Parathyroid adenoma (tissue), 2 donors: Measurements from ENCODE around the gene KRTAP2-1.
"Not testable (repeated sequence)": the region's sequence is repeated elsewhere in the genome, so short reads cannot be mapped to it uniquely, and the experiment has no call there.

Source experiments
- H2AFZ ChIP-seq: fragments of 300-600 bp; sonication (generic); one replicate; pipeline ENCODE4 v1.7.0; 2017; ENCODE audit warnings: antibody characterized with exemption, mild to moderate bottlenecking
- H3K27ac ChIP-seq: fragments of 300-600 bp; sonication (generic); one replicate; pipeline ENCODE4 v1.7.0; 2017
- H3K27me3 ChIP-seq: fragments of 300-600 bp; sonication (generic); one replicate; pipeline ENCODE4 v1.7.0; 2017; ENCODE audit warnings: low read length; ENCODE audit not compliant: control insufficient read depth, insufficient read depth
- H3K36me3 ChIP-seq: fragments of 300-600 bp; sonication (generic); one replicate; pipeline ENCODE4 v1.7.0; 2017; ENCODE audit warnings: low read length; ENCODE audit not compliant: control insufficient read depth, insufficient read depth
- H3K4me1 ChIP-seq: fragments of 300-600 bp; sonication (generic); one replicate; pipeline ENCODE4 v1.7.0; 2017; ENCODE audit warnings: control low read depth
- H3K4me2 ChIP-seq: fragments of 300-600 bp; sonication (generic); one replicate; pipeline ENCODE4 v1.7.0; 2017; ENCODE audit warnings: low read length
- H3K4me3 ChIP-seq: fragments of 300-600 bp; sonication (generic); one replicate; pipeline ENCODE4 v1.7.0; 2017; ENCODE audit warnings: low read depth, low read length
- H3K79me2 ChIP-seq: fragments of 300-600 bp; sonication (generic); one replicate; pipeline ENCODE4 v1.7.0; 2017; ENCODE audit warnings: control low read depth
- H3K9ac ChIP-seq: fragments of 300-600 bp; sonication (generic); one replicate; pipeline ENCODE4 v1.7.0; 2017; ENCODE audit warnings: mild to moderate bottlenecking
- H3K9me3 ChIP-seq: fragments of 300-600 bp; sonication (generic); one replicate; pipeline ENCODE4 v1.7.0; 2017; ENCODE audit warnings: low read length; ENCODE audit not compliant: control insufficient read depth
- TF ChIP-seq, protein P1 (sequence below): fragments of 300-600 bp; sonication (generic); IDR thresholded peaks from one replicate; pipeline ENCODE4 v1.7.0; 2017; ENCODE audit warnings: antibody characterized with exemption, mild to moderate bottlenecking
- donor health status: primary hyperparathyroidism.

Gene KRTAP2-1, protein sequence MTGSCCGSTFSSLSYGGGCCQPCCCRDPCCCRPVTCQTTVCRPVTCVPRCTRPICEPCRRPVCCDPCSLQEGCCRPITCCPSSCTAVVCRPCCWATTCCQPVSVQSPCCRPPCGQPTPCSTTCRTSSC

DNA sequence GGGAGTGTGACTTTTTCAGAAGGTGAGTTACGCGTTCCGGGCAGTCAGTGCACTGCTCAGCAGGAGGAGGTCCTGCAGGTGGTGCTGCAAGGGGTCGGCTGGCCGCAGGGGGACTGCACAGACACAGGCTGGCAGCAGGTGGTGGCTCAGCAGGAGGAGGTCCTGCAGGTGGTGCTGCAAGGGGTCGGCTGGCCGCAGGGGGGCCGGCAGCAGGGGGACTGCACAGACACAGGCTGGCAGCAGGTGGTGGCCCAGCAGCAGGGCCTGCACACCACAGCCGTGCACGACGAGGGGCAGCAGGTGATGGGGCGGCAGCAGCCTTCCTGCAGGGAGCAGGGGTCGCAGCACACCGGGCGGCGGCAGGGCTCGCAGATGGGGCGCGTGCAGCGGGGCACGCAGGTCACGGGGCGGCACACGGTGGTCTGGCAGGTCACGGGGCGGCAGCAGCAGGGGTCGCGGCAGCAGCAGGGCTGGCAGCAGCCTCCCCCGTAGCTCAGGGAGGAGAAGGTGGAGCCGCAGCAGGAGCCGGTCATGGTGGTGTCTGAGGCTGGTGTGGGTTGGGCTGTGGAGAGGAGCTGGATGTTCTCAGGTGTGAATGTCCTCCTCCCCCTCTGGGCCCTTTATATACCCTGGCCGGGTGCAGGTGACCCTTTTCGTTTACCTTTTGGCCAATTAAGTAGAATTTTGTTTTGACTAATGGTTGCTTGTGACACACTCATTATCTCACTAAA is at the start of gene KRTAP2-1:
TSS of gene KRTAP2-1 (minus strand) at position 582 of the 731 bp plus-strand sequence. CDS start at position 533, 49 bp downstream.
- H3K4me2 ChIP-seq, H3K36me3 ChIP-seq, H3K27ac ChIP-seq, H3K27me3 ChIP-seq, H3K79me2 ChIP-seq, H3K9me3 ChIP-seq, H3K9ac ChIP-seq, H3K4me3 ChIP-seq, H3K4me1 ChIP-seq, H2AFZ ChIP-seq: not testable (repeated sequence)

DNA sequence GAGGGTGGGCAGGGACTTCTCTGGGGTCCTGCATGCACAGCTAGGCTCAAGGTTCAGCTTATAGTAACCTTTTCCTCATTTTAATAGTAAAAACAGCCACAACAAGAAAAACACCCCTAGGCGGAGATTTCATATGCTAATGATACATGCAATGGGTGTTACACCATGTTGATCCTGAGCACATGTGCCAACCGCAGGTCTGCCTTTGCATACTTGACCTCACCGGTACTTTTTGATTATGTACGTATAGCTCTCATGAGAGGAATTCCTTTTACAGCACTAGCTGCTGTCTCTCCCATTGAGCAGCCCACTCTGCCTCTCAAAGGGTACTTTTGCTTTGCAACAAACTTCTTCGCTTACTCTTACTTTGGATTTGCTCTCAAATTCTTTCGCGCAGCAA is 48.9 kb upstream of the KRTAP2-1 start:
- no peaks in the 10 kb centered on the region for H3K4me1 ChIP-seq
- H3K36me3 ChIP-seq: no peaks in the 10 kb centered on the region
- H2AFZ ChIP-seq: no peak overlapping the region
- no peak overlapping the region for H3K9ac ChIP-seq
- H3K4me3 ChIP-seq: no peak overlapping the region
- H3K27ac ChIP-seq: no peak overlapping the region
- H3K9me3 ChIP-seq: no peaks in the 10 kb centered on the region
- no peak overlapping the region for H3K4me2 ChIP-seq
- no peaks in the 10 kb centered on the region for H3K79me2 ChIP-seq
- TF ChIP-seq, protein P1, sequence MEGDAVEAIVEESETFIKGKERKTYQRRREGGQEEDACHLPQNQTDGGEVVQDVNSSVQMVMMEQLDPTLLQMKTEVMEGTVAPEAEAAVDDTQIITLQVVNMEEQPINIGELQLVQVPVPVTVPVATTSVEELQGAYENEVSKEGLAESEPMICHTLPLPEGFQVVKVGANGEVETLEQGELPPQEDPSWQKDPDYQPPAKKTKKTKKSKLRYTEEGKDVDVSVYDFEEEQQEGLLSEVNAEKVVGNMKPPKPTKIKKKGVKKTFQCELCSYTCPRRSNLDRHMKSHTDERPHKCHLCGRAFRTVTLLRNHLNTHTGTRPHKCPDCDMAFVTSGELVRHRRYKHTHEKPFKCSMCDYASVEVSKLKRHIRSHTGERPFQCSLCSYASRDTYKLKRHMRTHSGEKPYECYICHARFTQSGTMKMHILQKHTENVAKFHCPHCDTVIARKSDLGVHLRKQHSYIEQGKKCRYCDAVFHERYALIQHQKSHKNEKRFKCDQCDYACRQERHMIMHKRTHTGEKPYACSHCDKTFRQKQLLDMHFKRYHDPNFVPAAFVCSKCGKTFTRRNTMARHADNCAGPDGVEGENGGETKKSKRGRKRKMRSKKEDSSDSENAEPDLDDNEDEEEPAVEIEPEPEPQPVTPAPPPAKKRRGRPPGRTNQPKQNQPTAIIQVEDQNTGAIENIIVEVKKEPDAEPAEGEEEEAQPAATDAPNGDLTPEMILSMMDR: no peak
- H3K27me3 ChIP-seq: no peaks in the 10 kb centered on the region

DNA sequence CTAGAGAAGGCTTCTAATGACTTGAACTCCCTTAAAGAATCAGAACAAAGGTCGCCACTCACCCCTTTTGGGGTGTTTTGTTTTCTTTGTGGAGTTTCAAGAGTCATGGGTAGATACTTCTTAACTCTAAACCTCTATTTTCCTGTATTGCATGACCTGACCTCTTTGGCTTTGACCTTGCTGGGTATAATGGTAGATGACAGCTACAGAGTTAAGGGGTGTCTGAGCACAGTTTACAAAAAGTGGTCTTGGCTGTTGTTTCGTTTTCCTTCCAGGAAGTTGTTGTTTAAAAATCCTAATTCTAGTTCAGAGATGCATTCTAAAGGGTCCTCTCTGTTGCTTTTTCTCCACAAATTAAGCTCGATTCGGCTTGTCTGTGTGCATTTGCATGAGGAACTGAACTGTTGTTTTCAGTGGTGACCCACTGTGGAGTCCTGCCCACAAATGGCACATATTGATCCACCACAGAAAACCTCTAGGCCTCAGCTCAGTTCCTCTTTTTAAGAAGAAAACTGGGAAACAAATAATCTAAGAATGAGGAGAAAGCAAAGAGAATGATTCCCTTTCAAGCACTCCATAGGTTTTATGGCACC is 41.7 kb upstream of the KRTAP2-1 start:
- not testable (repeated sequence) for H3K4me3 ChIP-seq, H3K27ac ChIP-seq, H3K4me1 ChIP-seq, H3K36me3 ChIP-seq, H3K79me2 ChIP-seq, H3K27me3 ChIP-seq, H3K4me2 ChIP-seq, H2AFZ ChIP-seq, H3K9ac ChIP-seq, H3K9me3 ChIP-seq

DNA sequence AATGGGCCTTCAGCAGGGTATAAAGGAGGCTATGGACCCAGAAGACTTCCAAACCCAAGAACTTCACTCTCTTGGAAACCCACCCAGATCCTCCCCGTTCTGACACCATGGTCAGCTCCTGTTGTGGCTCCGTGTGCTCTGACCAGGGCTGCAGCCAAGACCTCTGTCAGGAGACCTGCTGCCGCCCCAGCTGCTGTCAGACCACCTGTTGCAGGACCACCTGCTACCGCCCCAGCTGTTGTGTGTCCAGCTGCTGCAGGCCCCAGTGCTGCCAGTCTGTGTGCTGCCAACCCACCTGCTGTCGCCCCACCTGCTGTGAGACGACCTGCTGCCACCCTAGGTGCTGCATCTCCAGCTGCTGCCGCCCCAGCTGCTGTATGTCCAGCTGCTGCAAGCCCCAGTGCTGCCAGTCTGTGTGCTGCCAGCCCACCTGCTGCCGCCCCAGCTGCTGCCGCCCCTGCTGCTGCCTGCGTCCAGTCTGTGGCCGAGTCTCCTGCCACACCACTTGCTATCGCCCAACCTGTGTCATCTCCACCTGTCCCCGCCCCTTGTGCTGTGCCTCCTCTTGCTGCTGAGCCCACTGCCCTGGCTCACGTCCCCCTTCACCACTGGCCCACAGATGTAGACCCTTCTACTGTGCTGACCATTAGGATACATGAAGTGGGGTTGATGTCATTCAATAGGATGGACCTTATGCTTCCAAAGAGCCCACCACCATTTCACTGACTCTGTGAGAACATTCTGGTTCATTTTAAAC is 37.2 kb upstream of the KRTAP2-1 start, which contains the start of gene KRTAP4-7:
TSS of gene KRTAP4-7 (plus strand) at position 51 of the 757 bp plus-strand sequence. CDS start at position 108, 57 bp downstream.
- H3K4me3 ChIP-seq, H2AFZ ChIP-seq, H3K27ac ChIP-seq, H3K9ac ChIP-seq, H3K4me1 ChIP-seq, H3K9me3 ChIP-seq, H3K79me2 ChIP-seq, H3K4me2 ChIP-seq, H3K27me3 ChIP-seq, H3K36me3 ChIP-seq: not testable (repeated sequence)

DNA sequence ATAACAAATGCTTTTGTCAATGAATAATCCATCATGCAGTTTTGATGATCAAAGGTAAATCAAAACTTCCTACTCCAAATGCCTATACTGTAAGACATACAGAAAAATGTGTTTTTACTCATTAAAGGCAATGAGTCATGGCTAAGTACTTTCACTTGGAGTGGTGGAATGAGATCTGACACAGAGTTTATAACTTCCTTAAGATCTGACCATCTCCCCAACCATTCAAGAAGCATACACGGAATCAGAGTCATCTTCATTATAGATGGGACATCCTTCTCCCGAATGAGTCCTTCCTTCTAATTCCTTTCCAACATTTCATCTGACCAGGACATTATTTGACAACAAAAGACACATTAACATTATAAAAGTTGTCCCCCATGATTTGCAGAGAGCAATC is 36.3 kb upstream of the KRTAP2-1 start:
- H3K9me3 ChIP-seq, H2AFZ ChIP-seq, H3K4me1 ChIP-seq, H3K79me2 ChIP-seq, H3K27ac ChIP-seq, H3K4me3 ChIP-seq, H3K9ac ChIP-seq, H3K27me3 ChIP-seq, H3K4me2 ChIP-seq, H3K36me3 ChIP-seq: not testable (repeated sequence)

DNA sequence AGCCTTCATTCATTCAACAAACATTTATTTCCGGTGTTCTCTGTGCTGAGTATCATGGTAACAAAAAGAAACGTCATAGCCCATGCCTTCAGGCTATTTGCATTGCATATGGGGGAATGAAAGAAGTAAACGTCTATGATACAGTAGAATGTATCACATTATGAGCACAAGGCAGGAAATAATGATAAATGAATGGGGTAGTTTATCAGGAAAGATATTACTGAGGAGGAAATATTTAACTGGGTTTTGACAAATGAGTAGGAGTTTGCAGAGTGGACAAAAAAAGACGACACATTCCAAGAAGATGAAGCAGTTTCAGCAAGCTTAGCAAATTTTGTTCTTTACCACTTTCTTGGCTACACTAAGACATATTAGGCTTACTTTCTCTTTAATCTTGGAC is 35.5 kb upstream of the KRTAP2-1 start:
- Histone ChIP-seq H3K27ac (no peak overlapping the region), H3K4me1 (no peaks in the 10 kb centered on the region), H3K4me3 (no peak overlapping the region), H3K9me3 (no peaks in the 10 kb centered on the region), H2AFZ (no peak overlapping the region), H3K27me3 (no peaks in the 10 kb centered on the region), H3K4me2 (no peak overlapping the region), H3K9ac (no peak overlapping the region), H3K79me2 (no peaks in the 10 kb centered on the region), H3K36me3 (no peaks in the 10 kb centered on the region)
- TF ChIP-seq, protein P1: no peak
